HL-60 (cell line): Measurements from ENCODE around the gene TMC8.

Source experiments
- DNase-seq, 2 experiments: peaks; one replicate each; pipeline ENCODE4 v3.0.0-alpha.2; 2010 to 2020; ENCODE audit warnings: low read depth in 1 of 2, low spot score in 1 of 2
- H3K27ac ChIP-seq: fragments of 250-450 bp; sonication (Bioruptor Pico); replicated peaks from 2 replicates; pipeline ENCODE4 v1.5.1; 2020; ENCODE audit warnings: mild to moderate bottlenecking, moderate library complexity
- H3K27me3 ChIP-seq: fragments of 250-450 bp; sonication (Bioruptor Pico); 2 replicates; pipeline ENCODE4 v1.5.1; 2021; ENCODE audit warnings: mild to moderate bottlenecking, moderate library complexity; ENCODE audit not compliant: insufficient read depth, poor library complexity, severe bottlenecking
- H3K4me3 ChIP-seq: replicated peaks from 2 replicates; pipeline ENCODE4 v1.5.1; 2011; ENCODE audit warnings: mild to moderate bottlenecking, control low read depth, low read length; ENCODE audit not compliant: insufficient read depth
- GABPA ChIP-seq: IDR thresholded peaks from 2 replicates; pipeline ENCODE4 v1.6.1; 2012; ENCODE audit warnings: low read depth
- POLR2AphosphoS5 ChIP-seq: IDR thresholded peaks from 2 replicates; pipeline ENCODE4 v1.6.1; 2012; ENCODE audit warnings: low read depth
- SPI1 ChIP-seq: IDR thresholded peaks from 2 replicates; pipeline ENCODE4 v1.6.1; 2012; ENCODE audit warnings: low read depth, mild to moderate bottlenecking, borderline replicate concordance
- TF ChIP-seq, protein P1 (sequence below): IDR thresholded peaks from one replicate; pipeline ENCODE4 v1.5.1; 2011; ENCODE audit warnings: low read length, control low read depth, inconsistent platforms; ENCODE audit not compliant: insufficient read depth
- TF ChIP-seq, protein P2 (sequence below): IDR thresholded peaks from 2 replicates; pipeline ENCODE4 v1.6.1; 2012; ENCODE audit warnings: low read depth; ENCODE audit not compliant: insufficient replicate concordance

TMC8 gene

GRCh38 chr17:78125976-78126894 lies 4.3 kb upstream of the TMC8 start:
- TF ChIP-seq SPI1 (no peak), POLR2AphosphoS5 (no peak), GABPA (no peak)
- TF ChIP-seq, protein P1, sequence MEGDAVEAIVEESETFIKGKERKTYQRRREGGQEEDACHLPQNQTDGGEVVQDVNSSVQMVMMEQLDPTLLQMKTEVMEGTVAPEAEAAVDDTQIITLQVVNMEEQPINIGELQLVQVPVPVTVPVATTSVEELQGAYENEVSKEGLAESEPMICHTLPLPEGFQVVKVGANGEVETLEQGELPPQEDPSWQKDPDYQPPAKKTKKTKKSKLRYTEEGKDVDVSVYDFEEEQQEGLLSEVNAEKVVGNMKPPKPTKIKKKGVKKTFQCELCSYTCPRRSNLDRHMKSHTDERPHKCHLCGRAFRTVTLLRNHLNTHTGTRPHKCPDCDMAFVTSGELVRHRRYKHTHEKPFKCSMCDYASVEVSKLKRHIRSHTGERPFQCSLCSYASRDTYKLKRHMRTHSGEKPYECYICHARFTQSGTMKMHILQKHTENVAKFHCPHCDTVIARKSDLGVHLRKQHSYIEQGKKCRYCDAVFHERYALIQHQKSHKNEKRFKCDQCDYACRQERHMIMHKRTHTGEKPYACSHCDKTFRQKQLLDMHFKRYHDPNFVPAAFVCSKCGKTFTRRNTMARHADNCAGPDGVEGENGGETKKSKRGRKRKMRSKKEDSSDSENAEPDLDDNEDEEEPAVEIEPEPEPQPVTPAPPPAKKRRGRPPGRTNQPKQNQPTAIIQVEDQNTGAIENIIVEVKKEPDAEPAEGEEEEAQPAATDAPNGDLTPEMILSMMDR, result no peak
- TF ChIP-seq, protein P2, sequence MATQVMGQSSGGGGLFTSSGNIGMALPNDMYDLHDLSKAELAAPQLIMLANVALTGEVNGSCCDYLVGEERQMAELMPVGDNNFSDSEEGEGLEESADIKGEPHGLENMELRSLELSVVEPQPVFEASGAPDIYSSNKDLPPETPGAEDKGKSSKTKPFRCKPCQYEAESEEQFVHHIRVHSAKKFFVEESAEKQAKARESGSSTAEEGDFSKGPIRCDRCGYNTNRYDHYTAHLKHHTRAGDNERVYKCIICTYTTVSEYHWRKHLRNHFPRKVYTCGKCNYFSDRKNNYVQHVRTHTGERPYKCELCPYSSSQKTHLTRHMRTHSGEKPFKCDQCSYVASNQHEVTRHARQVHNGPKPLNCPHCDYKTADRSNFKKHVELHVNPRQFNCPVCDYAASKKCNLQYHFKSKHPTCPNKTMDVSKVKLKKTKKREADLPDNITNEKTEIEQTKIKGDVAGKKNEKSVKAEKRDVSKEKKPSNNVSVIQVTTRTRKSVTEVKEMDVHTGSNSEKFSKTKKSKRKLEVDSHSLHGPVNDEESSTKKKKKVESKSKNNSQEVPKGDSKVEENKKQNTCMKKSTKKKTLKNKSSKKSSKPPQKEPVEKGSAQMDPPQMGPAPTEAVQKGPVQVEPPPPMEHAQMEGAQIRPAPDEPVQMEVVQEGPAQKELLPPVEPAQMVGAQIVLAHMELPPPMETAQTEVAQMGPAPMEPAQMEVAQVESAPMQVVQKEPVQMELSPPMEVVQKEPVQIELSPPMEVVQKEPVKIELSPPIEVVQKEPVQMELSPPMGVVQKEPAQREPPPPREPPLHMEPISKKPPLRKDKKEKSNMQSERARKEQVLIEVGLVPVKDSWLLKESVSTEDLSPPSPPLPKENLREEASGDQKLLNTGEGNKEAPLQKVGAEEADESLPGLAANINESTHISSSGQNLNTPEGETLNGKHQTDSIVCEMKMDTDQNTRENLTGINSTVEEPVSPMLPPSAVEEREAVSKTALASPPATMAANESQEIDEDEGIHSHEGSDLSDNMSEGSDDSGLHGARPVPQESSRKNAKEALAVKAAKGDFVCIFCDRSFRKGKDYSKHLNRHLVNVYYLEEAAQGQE, result no peak
- H3K27ac ChIP-seq, result peak overlapping the region; percentile 93
- no peaks in the 10 kb centered on the region for H3K27me3 ChIP-seq
- peak overlapping the region; percentile 95 for H3K4me3 ChIP-seq
- DNase-seq, result peak in 1 of 2 experiments; percentile 56

- H3K4me3 ChIP-seq, result peak overlapping the region; percentile 95
- peak; percentile 46; the same call in 1 of the 2 replicates for TF ChIP-seq POLR2AphosphoS5
- TF ChIP-seq, protein P2, result no peak
- TF ChIP-seq, protein P1, result no peak
- TF ChIP-seq SPI1, result peak; percentile 77
- no peaks in the 10 kb centered on the region for H3K27me3 ChIP-seq
- H3K27ac ChIP-seq, result peak overlapping the region; percentile 93
- no peak for DNase-seq
These were observed 3.7 kb upstream of the TMC8 start for GRCh38 chr17:78126895-78127238.

DNA sequence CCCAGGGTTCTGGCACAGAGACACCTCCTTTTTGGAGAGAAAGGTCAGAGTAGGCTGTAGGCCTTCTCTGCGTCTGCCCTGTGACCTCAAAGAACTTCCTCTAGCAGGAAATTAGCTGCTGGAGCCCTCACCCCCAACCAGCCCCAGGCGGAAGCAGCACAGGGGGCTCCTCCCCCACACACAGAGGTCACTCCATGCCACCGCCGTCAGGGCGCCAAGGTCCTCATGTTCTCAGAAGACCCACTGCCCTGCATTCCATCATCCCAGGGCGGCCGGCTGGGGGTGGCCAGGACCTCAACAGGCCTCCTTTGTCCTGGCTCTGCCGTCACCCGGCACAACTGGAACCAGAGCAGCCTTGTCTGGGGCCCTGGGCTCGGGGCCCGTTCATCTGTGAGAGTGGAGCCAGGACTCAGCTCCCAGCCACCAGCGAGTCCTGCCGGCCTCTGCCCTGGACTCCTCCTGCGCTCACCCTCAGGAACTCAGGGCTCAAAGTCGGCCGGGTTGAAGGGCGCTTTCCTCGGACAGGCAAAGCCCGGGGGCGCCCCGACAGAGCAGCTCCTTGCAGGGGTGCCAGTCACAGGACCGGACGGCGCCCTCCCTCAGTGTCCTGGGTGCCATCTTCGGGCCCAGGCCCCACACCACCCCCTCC lies 3.2 kb upstream of the TMC8 start:
- peak overlapping the region; percentile 95 for H3K4me3 ChIP-seq
- H3K27me3 ChIP-seq, result no peaks in the 10 kb centered on the region
- H3K27ac ChIP-seq, result peak overlapping the region; percentile 93
- peak; percentile 83 to 90 for DNase-seq
- TF ChIP-seq GABPA, result peak; percentile 64
- TF ChIP-seq, protein P2, result no peak
